ENCODE measurements around the gene PXMP4. TPM values are rescaled to one million over a fixed set of nuclear protein-coding genes. Genes with fewer than 3 reads are reported as not detected.

The PXMP4 gene
- total RNA-seq (1 to 10 TPM; 8.4 to 9.1 TPM), polyA plus RNA-seq (23.6 TPM)

- Histone ChIP-seq H3K27me3 (ENCODE audit: insufficient read depth, low read length, poor library complexity, severe bottlenecking) (no peaks in the 10 kb centered on the region), H3K36me3 (ENCODE audit: insufficient read depth, low read length) (no peaks in the 10 kb centered on the region), H3K4me1 (ENCODE audit: insufficient read depth, low read length) (peaks cover 20% of the 10 kb centered on the region), H3K9me3 (ENCODE audit: low read length) (no peaks in the 10 kb centered on the region), H3K4me3 (ENCODE audit: low read length) (peak within 1 kb of the TSS; percentile 84), H3K27ac (ENCODE audit: low read depth, low read length) (peak within 1 kb of the TSS; percentile 75)
- DNase-seq: peak; percentile 76 to 94 (median 92)
- peaks cover 28 to 41% (median 35%) of the 10 kb centered on the region in 3 donors for H3K4me1 Mint-ChIP-seq
- peak within 1 kb of the TSS; percentile 70 to 98 (median 92) for H3K27ac Mint-ChIP-seq
- peaks cover 0 to 2% of the 10 kb centered on the region in 2 donors for H3K27me3 Mint-ChIP-seq
- H3K36me3 Mint-ChIP-seq: peaks cover 0 to 24% (median 2%) of the 10 kb centered on the region in 3 donors
- POLR2A ChIA-PET: interaction anchor here (0.9 to 2.6 kb wide), 11 partner anchors 12 to 392 kb away, joined by 3 to 36 read pairs (median 4); partner anchors contain the start of genes CBFA2T2, CHMP4B, EIF2S2 and SNTA1
- H3K9me3 Mint-ChIP-seq: no peaks in the 10 kb centered on the region
- H3K4me3 Mint-ChIP-seq: peak within 1 kb of the TSS; percentile 80 to 95 (median 87)
- CTCF ChIA-PET: interaction anchor here (0.8 to 1.7 kb wide), 6 partner anchors 12 to 195 kb away, joined by 3 to 7 read pairs (median 4); no protein-coding TSS in a partner anchor
Measured at GRCh38 chr20:33719989-33720709, at the start of gene PXMP4. Gene PXMP4, minus strand, starts transcription at chr20:33720310. Its CDS starts 103 bp downstream, at chr20:33720207.

GRCh38 chr20:33769043-33769442 is 48.9 kb upstream of the PXMP4 start:
- Mint-ChIP-seq H3K9me3 (no peaks in the 10 kb centered on the region), H3K4me3 (no peak overlapping the region), H3K27ac (no peak overlapping the region), H3K4me1 (peaks cover 0 to 6% (median 6%) of the 10 kb centered on the region in 3 donors), H3K36me3 (peaks cover 7 to 48% (median 10%) of the 10 kb centered on the region in 3 donors), H3K27me3 (no peaks in the 10 kb centered on the region)
- H3K4me1 ChIP-seq (ENCODE audit: insufficient read depth, low read length): no peaks in the 10 kb centered on the region
- H3K9me3 ChIP-seq (ENCODE audit: low read length): no peaks in the 10 kb centered on the region
- no peak overlapping the region for H3K4me3 ChIP-seq (ENCODE audit: low read length)
- no peaks in the 10 kb centered on the region for H3K27me3 ChIP-seq (ENCODE audit: insufficient read depth, low read length, poor library complexity, severe bottlenecking)
- CTCF ChIA-PET: no interaction called here
- H3K27ac ChIP-seq (ENCODE audit: low read depth, low read length): no peak overlapping the region
- no peak for DNase-seq
- H3K36me3 ChIP-seq (ENCODE audit: insufficient read depth, low read length): no peaks in the 10 kb centered on the region
- POLR2A ChIA-PET: no interaction called here

- H3K27ac ChIP-seq (ENCODE audit: low read depth, low read length): no peak overlapping the region
- ChIA-PET POLR2A (no interaction called here), CTCF (no interaction called here)
- H3K4me1 ChIP-seq (ENCODE audit: insufficient read depth, low read length): no peaks in the 10 kb centered on the region
- H3K4me3 ChIP-seq (ENCODE audit: low read length): no peak overlapping the region
- Mint-ChIP-seq H3K4me1 (peaks cover 0 to 6% (median 6%) of the 10 kb centered on the region in 3 donors), H3K9me3 (no peaks in the 10 kb centered on the region), H3K4me3 (no peak overlapping the region), H3K36me3 (peaks cover 7 to 46% (median 10%) of the 10 kb centered on the region in 3 donors), H3K27me3 (no peaks in the 10 kb centered on the region), H3K27ac (no peak overlapping the region)
- no peaks in the 10 kb centered on the region for H3K27me3 ChIP-seq (ENCODE audit: insufficient read depth, low read length, poor library complexity, severe bottlenecking)
- no peaks in the 10 kb centered on the region for H3K9me3 ChIP-seq (ENCODE audit: low read length)
- no peak for DNase-seq
- H3K36me3 ChIP-seq (ENCODE audit: insufficient read depth, low read length): no peaks in the 10 kb centered on the region
Measured at GRCh38 chr20:33767777-33768138, 47.6 kb upstream of the PXMP4 start.

- H3K9me3 ChIP-seq (ENCODE audit: low read length): no peaks in the 10 kb centered on the region
- H3K27me3 ChIP-seq (ENCODE audit: insufficient read depth, low read length, poor library complexity, severe bottlenecking): no peaks in the 10 kb centered on the region
- peaks cover 3 to 45% (median 6%) of the 10 kb centered on the region in 3 donors for H3K36me3 Mint-ChIP-seq
- no peaks in the 10 kb centered on the region for H3K27me3 Mint-ChIP-seq
- peak overlapping the region in 1 of 8 donors; percentile 47 for H3K27ac Mint-ChIP-seq
- no peak overlapping the region for H3K4me3 Mint-ChIP-seq
- no peak for DNase-seq
- CTCF ChIA-PET: no interaction called here
- H3K4me1 ChIP-seq (ENCODE audit: insufficient read depth, low read length): no peaks in the 10 kb centered on the region
- no peak overlapping the region for H3K27ac ChIP-seq (ENCODE audit: low read depth, low read length)
- H3K36me3 ChIP-seq (ENCODE audit: insufficient read depth, low read length): no peaks in the 10 kb centered on the region
- H3K4me3 ChIP-seq (ENCODE audit: low read length): no peak overlapping the region
- H3K9me3 Mint-ChIP-seq: no peaks in the 10 kb centered on the region
- H3K4me1 Mint-ChIP-seq: peaks cover 2 to 6% (median 6%) of the 10 kb centered on the region in 3 donors
- POLR2A ChIA-PET: no interaction called here
Measured at GRCh38 chr20:33766686-33767085, 46.6 kb upstream of the PXMP4 start.

GRCh38 chr20:33765592-33765991 is 45.5 kb upstream of the PXMP4 start:
- Histone ChIP-seq H3K4me1 (ENCODE audit: insufficient read depth, low read length) (no peaks in the 10 kb centered on the region), H3K27me3 (ENCODE audit: insufficient read depth, low read length, poor library complexity, severe bottlenecking) (no peaks in the 10 kb centered on the region), H3K27ac (ENCODE audit: low read depth, low read length) (no peak overlapping the region), H3K36me3 (ENCODE audit: insufficient read depth, low read length) (no peaks in the 10 kb centered on the region), H3K9me3 (ENCODE audit: low read length) (no peaks in the 10 kb centered on the region), H3K4me3 (ENCODE audit: low read length) (no peak overlapping the region)
- DNase-seq: no peak
- H3K4me1 Mint-ChIP-seq: peaks cover 2 to 6% (median 6%) of the 10 kb centered on the region in 3 donors
- no peak overlapping the region for H3K4me3 Mint-ChIP-seq
- CTCF ChIA-PET: no interaction called here
- peak overlapping the region in 1 of 8 donors; percentile 51 for H3K27ac Mint-ChIP-seq
- no peaks in the 10 kb centered on the region for H3K27me3 Mint-ChIP-seq
- H3K9me3 Mint-ChIP-seq: no peaks in the 10 kb centered on the region
- peaks cover 3 to 48% (median 6%) of the 10 kb centered on the region in 3 donors for H3K36me3 Mint-ChIP-seq
- POLR2A ChIA-PET: no interaction called here

GRCh38 chr20:33765099-33765498 is 45.0 kb upstream of the PXMP4 start:
- Mint-ChIP-seq H3K36me3 (peaks cover 3 to 43% (median 6%) of the 10 kb centered on the region in 3 donors), H3K27ac (no peak overlapping the region), H3K27me3 (no peaks in the 10 kb centered on the region), H3K9me3 (no peaks in the 10 kb centered on the region), H3K4me3 (no peak overlapping the region), H3K4me1 (peaks cover 2 to 6% (median 6%) of the 10 kb centered on the region in 3 donors)
- CTCF ChIA-PET: no interaction called here
- POLR2A ChIA-PET: no interaction called here
- Histone ChIP-seq H3K4me1 (ENCODE audit: insufficient read depth, low read length) (no peaks in the 10 kb centered on the region), H3K9me3 (ENCODE audit: low read length) (no peaks in the 10 kb centered on the region), H3K27me3 (ENCODE audit: insufficient read depth, low read length, poor library complexity, severe bottlenecking) (no peaks in the 10 kb centered on the region), H3K4me3 (ENCODE audit: low read length) (no peak overlapping the region), H3K27ac (ENCODE audit: low read depth, low read length) (no peak overlapping the region), H3K36me3 (ENCODE audit: insufficient read depth, low read length) (no peaks in the 10 kb centered on the region)
- DNase-seq: no peak

- H3K4me3 Mint-ChIP-seq: no peak overlapping the region
- H3K9me3 Mint-ChIP-seq: peaks cover 0 to 3% (median 0%) of the 10 kb centered on the region in 5 donors
- Histone ChIP-seq H3K4me3 (ENCODE audit: low read length) (no peak overlapping the region), H3K36me3 (ENCODE audit: insufficient read depth, low read length) (no peaks in the 10 kb centered on the region), H3K9me3 (ENCODE audit: low read length) (no peaks in the 10 kb centered on the region), H3K27ac (ENCODE audit: low read depth, low read length) (no peak overlapping the region), H3K4me1 (ENCODE audit: insufficient read depth, low read length) (no peaks in the 10 kb centered on the region), H3K27me3 (ENCODE audit: insufficient read depth, low read length, poor library complexity, severe bottlenecking) (no peaks in the 10 kb centered on the region)
- no peak for DNase-seq
- H3K4me1 Mint-ChIP-seq: peaks cover 0 to 3% (median 0%) of the 10 kb centered on the region in 3 donors
- peak overlapping the region in 2 of 8 donors; percentile 41 to 66 for H3K27ac Mint-ChIP-seq
- no peaks in the 10 kb centered on the region for H3K27me3 Mint-ChIP-seq
- H3K36me3 Mint-ChIP-seq: peaks cover 16 to 33% (median 18%) of the 10 kb centered on the region in 3 donors
- POLR2A ChIA-PET: no interaction called here
- CTCF ChIA-PET: no interaction called here
Measured at GRCh38 chr20:33761698-33762250, 41.7 kb upstream of the PXMP4 start.

GRCh38 chr20:33757458-33757857 is 37.3 kb upstream of the PXMP4 start:
- no peak overlapping the region for H3K27ac ChIP-seq (ENCODE audit: low read depth, low read length)
- no peak overlapping the region for H3K4me3 ChIP-seq (ENCODE audit: low read length)
- DNase-seq: no peak
- Mint-ChIP-seq H3K36me3 (peaks cover 14 to 43% (median 19%) of the 10 kb centered on the region in 3 donors), H3K27me3 (no peaks in the 10 kb centered on the region), H3K4me3 (no peak overlapping the region), H3K9me3 (peaks cover 0 to 3% (median 0%) of the 10 kb centered on the region in 5 donors), H3K4me1 (peaks cover 2 to 7% (median 6%) of the 10 kb centered on the region in 3 donors), H3K27ac (no peak overlapping the region)
- POLR2A ChIA-PET: interaction anchor here (0.6 to 1.0 kb wide), 2 partner anchors 37 to 331 kb away, joined by 4 to 6 read pairs; partner anchors contain the start of gene PXMP4
- H3K27me3 ChIP-seq (ENCODE audit: insufficient read depth, low read length, poor library complexity, severe bottlenecking): no peaks in the 10 kb centered on the region
- no peaks in the 10 kb centered on the region for H3K9me3 ChIP-seq (ENCODE audit: low read length)
- no peaks in the 10 kb centered on the region for H3K36me3 ChIP-seq (ENCODE audit: insufficient read depth, low read length)
- H3K4me1 ChIP-seq (ENCODE audit: insufficient read depth, low read length): no peaks in the 10 kb centered on the region
- CTCF ChIA-PET: no interaction called here
